Epithelial cell of esophagus (primary cell): ENCODE data around the gene ZBTB42.

ENCODE experiments used
- DNase-seq: peaks from one replicate; pipeline ENCODE4 v3.0.0; 2010; ENCODE audit warnings: low read depth
- H3K4me3 ChIP-seq: 2 replicates; pipeline ENCODE4 v1.5.1; 2011; ENCODE audit warnings: mild to moderate bottlenecking, low read length, control low read depth
- CTCF ChIP-seq: IDR thresholded peaks from 2 replicates; pipeline ENCODE4 v1.5.1; 2011; ENCODE audit warnings: low read depth, mild to moderate bottlenecking, low read length, control low read depth, inconsistent platforms; ENCODE audit not compliant: insufficient read depth; ENCODE audit errors: missing control alignments

The ZBTB42 gene

GRCh38 chr14:104770851-104771272 is 30.0 kb upstream of the ZBTB42 start:
- H3K4me3 ChIP-seq, result no peak overlapping the region
- peak; percentile 21 for DNase-seq
- TF ChIP-seq CTCF, result peak; percentile 55

GRCh38 chr14:104771374-104771773 is 29.5 kb upstream of the ZBTB42 start:
- TF ChIP-seq CTCF, result no peak
- no peak for DNase-seq
- H3K4me3 ChIP-seq, result no peak overlapping the region

GRCh38 chr14:104771918-104772706 is 28.8 kb upstream of the ZBTB42 start:
- TF ChIP-seq CTCF, result no peak
- peak; percentile 26 for DNase-seq
- H3K4me3 ChIP-seq, result no peak overlapping the region

GRCh38 chr14:104772707-104773504 is 28.0 kb upstream of the ZBTB42 start:
- no peak for DNase-seq
- no peak for TF ChIP-seq CTCF
- no peak overlapping the region for H3K4me3 ChIP-seq

GRCh38 chr14:104773505-104774452 is 27.1 kb upstream of the ZBTB42 start:
- TF ChIP-seq CTCF, result no peak
- DNase-seq, result no peak
- no peak overlapping the region for H3K4me3 ChIP-seq

GRCh38 chr14:104774453-104775072 is 26.3 kb upstream of the ZBTB42 start:
- no peak for DNase-seq
- no peak for TF ChIP-seq CTCF
- H3K4me3 ChIP-seq, result no peak overlapping the region
